Keratinocyte (primary cell): Measurements from ENCODE around the gene CSE1L. TPM values are rescaled to one million over a fixed set of nuclear protein-coding genes. Genes with fewer than 3 reads are reported as not detected.

Experiments used
- DNase-seq: peaks from one replicate; pipeline ENCODE4 v3.0.0-alpha.2; 2011; ENCODE audit warnings: low read depth, missing footprints, low spot score
- FAIRE-seq: peaks from 2 replicates; lab custom pipeline; 2011; peaks lifted over from hg19 to GRCh38; lab: Jason Lieb, UNC
- H2AFZ ChIP-seq: 2 replicates; pipeline ENCODE4 v1.6.0; 2012; ENCODE audit warnings: low read length, control low read depth, inconsistent platforms; ENCODE audit not compliant: control insufficient read depth
- H3K27ac ChIP-seq: 2 replicates; pipeline ENCODE4 v1.5.1; 2011; ENCODE audit warnings: low read length; ENCODE audit not compliant: control insufficient read depth, insufficient read depth
- H3K27me3 ChIP-seq: 3 replicates; pipeline ENCODE4 v1.6.0; 2011; ENCODE audit warnings: low read length; ENCODE audit not compliant: control insufficient read depth, insufficient read depth; ENCODE audit errors: extremely low read depth
- H3K36me3 ChIP-seq, 2 experiments: 2 replicates in 1 of 2; 3 replicates in 1 of 2; pipeline ENCODE4 v1.5.1; 2011; ENCODE audit warnings: low read length in 2 of 2, mild to moderate bottlenecking in 1 of 2; ENCODE audit not compliant: control insufficient read depth in 2 of 2, insufficient read depth in 2 of 2; ENCODE audit errors: extremely low read depth in 1 of 2
- H3K4me1 ChIP-seq: 3 replicates; pipeline ENCODE4 v1.5.1; 2011; ENCODE audit warnings: low read length; ENCODE audit not compliant: control insufficient read depth, insufficient read depth; ENCODE audit errors: extremely low read depth
- H3K4me2 ChIP-seq: 3 replicates; pipeline ENCODE4 v1.6.0; 2011; ENCODE audit warnings: low read depth, low read length; ENCODE audit not compliant: control insufficient read depth, insufficient read depth; ENCODE audit errors: extremely low read depth
- H3K4me3 ChIP-seq, 3 experiments: fragments of 200-600 bp in 1 of 3; sonication (generic) in 1 of 3; 2 replicates in 2 of 3; 3 replicates in 1 of 3; pipeline ENCODE4 v1.5.1; 2011 to 2016; ENCODE audit warnings: low read length in 3 of 3, mild to moderate bottlenecking in 3 of 3, control low read depth in 2 of 3, inconsistent platforms in 1 of 3, low read depth in 1 of 3, mixed read lengths in 1 of 3, mixed run types in 1 of 3, moderate library complexity in 1 of 3; ENCODE audit not compliant: control insufficient read depth in 2 of 3, insufficient read depth in 2 of 3; ENCODE audit errors: extremely low read depth in 1 of 3
- H3K79me2 ChIP-seq: 2 replicates; pipeline ENCODE4 v1.6.0; 2012; ENCODE audit warnings: low read length; ENCODE audit not compliant: control insufficient read depth, insufficient read depth
- H3K9ac ChIP-seq: 3 replicates; pipeline ENCODE4 v1.6.0; 2011; ENCODE audit warnings: low read length; ENCODE audit not compliant: control insufficient read depth, insufficient read depth; ENCODE audit errors: extremely low read depth
- H3K9me1 ChIP-seq: 3 replicates; pipeline ENCODE4 v1.6.0; 2011; ENCODE audit warnings: low read length; ENCODE audit not compliant: control insufficient read depth, insufficient read depth; ENCODE audit errors: extremely low read depth
- H3K9me3 ChIP-seq: 2 replicates; pipeline ENCODE4 v1.5.1; 2012; ENCODE audit warnings: low read depth, low read length; ENCODE audit not compliant: control insufficient read depth
- H4K20me1 ChIP-seq: 3 replicates; pipeline ENCODE4 v1.6.0; 2011; ENCODE audit warnings: low read length; ENCODE audit not compliant: control insufficient read depth, insufficient read depth; ENCODE audit errors: extremely low read depth
- CTCF ChIP-seq, 3 experiments: IDR thresholded peaks in 1 of 3; conservative IDR thresholded peaks in 1 of 3; optimal IDR thresholded peaks in 1 of 3; 2 replicates in 2 of 3; 3 replicates in 1 of 3; pipeline versions ENCODE3 to v1.5.1; 2011; ENCODE audit warnings: low read length in 3 of 3, mild to moderate bottlenecking in 3 of 3, moderate library complexity in 2 of 3, control low read depth in 1 of 3, inconsistent platforms in 1 of 3; ENCODE audit not compliant: insufficient read depth in 2 of 3; ENCODE audit errors: extremely low read depth in 1 of 3
- EZH2 ChIP-seq: IDR thresholded peaks from one replicate; pipeline ENCODE4 v1.6.1; 2012; ENCODE audit warnings: inconsistent platforms, mild to moderate bottlenecking, low read length, moderate library complexity
- dilution Hi-C: fragments of 300-500 bp; cut with MboI; formaldehyde crosslinking; loops from one replicate; pipeline ENCODE4 v1.7.0; 2020; ENCODE audit warnings: low sequenced_read_pairs; ENCODE audit not compliant: extremely low pct_ligation_motif_present
- polyA plus RNA-seq, 5 experiments: library from polyadenylated mRNA; depleted of rRNA in 3 of 5; stranded (reverse) in 3 of 5; stranded (forward) in 1 of 5; unstranded in 1 of 5; fragments of >200 nt; gene quantifications; 1 replicate in 1 of 5; 2 replicates in 3 of 5; 3 replicates in 1 of 5; pipeline versions ENCODE4 v1.2.1 to v1.2.3, GENCODE V29; 2011 to 2012; ENCODE audit warnings: missing spikeins in 2 of 5, low read depth in 1 of 5, low replicate concordance in 1 of 5

CSE1L gene
- polyA plus RNA-seq, 1 donor (not counting 4 experiments of a cell fraction or from before 2014, with no cell fraction given) = 134 TPM

GRCh38 chr20:49118307-49118706 is 72.2 kb downstream of the CSE1L start:
- no peaks in the 10 kb centered on the region for H3K9me1 ChIP-seq
- TF ChIP-seq CTCF (optimal IDR thresholded peaks at IDR 0.05 in 1 of 3, IDR thresholded peaks at IDR 0.05 in 1 of 3, conservative IDR thresholded peaks at IDR 0.05 in 1 of 3; ENCODE audit: extremely low read depth in 1 of 3, insufficient read depth in 2 of 3, low read length in 3 of 3) (no peak), EZH2 (no peak)
- FAIRE-seq (no peak), DNase-seq (no peak)
- no peaks in the 10 kb centered on the region for H4K20me1 ChIP-seq
- dilution Hi-C loops = no loop called here
- H2AFZ ChIP-seq = no peak overlapping the region
- H3K27me3 ChIP-seq = no peaks in the 10 kb centered on the region
- no peak overlapping the region for H3K4me2 ChIP-seq
- peaks cover 2% of the 10 kb centered on the region for H3K4me1 ChIP-seq
- H3K9me3 ChIP-seq = no peaks in the 10 kb centered on the region
- H3K27ac ChIP-seq = no peak overlapping the region
- H3K9ac ChIP-seq = no peak overlapping the region
- no peak overlapping the region for H3K4me3 ChIP-seq
- H3K79me2 ChIP-seq = no peaks in the 10 kb centered on the region
- H3K36me3 ChIP-seq = peaks cover 37 to 42% of the 10 kb centered on the region in 2 experiments

GRCh38 chr20:49119988-49120387 is 73.9 kb downstream of the CSE1L start:
- TF ChIP-seq EZH2 = no peak
- no peak for TF ChIP-seq CTCF (optimal IDR thresholded peaks at IDR 0.05 in 1 of 3, IDR thresholded peaks at IDR 0.05 in 1 of 3, conservative IDR thresholded peaks at IDR 0.05 in 1 of 3; ENCODE audit: extremely low read depth in 1 of 3, insufficient read depth in 2 of 3, low read length in 3 of 3)
- Histone ChIP-seq H3K27me3 (no peaks in the 10 kb centered on the region), H2AFZ (no peak overlapping the region), H3K9me3 (no peaks in the 10 kb centered on the region), H3K4me2 (no peak overlapping the region), H3K27ac (no peak overlapping the region), H3K9ac (no peak overlapping the region), H3K4me1 (peaks cover 2% of the 10 kb centered on the region), H3K4me3 (no peak overlapping the region), H3K36me3 (peaks cover 41 to 49% of the 10 kb centered on the region in 2 experiments), H3K9me1 (no peaks in the 10 kb centered on the region), H4K20me1 (no peaks in the 10 kb centered on the region), H3K79me2 (no peaks in the 10 kb centered on the region)
- dilution Hi-C loops = no loop called here
- FAIRE-seq (no peak), DNase-seq (no peak)
